Measurements from ENCODE around the gene PRTFDC1.
"Not testable (repeated sequence)": the region's sequence is repeated elsewhere in the genome, so short reads cannot be mapped to it uniquely, and the experiment has no call there.

DNA sequence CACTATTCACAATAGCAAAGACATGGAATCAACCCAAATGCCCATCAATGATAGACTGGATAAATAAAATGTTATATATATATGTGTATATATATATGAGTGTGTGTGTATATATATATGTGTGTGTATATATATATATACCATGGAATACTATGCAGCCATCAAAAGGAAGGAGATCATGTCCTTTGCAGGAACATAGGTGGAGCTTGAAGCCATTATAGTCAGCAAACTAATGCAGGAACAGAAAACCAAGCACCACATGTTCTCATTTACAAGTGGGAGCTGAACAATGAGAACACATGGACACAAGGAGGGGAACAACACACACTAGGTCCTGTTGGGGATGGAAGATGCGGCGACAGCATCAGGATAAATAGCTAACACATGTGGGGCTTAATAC is 32.2 kb downstream of the PRTFDC1 start:
- TF ChIP-seq CTCF (conservative IDR thresholded peaks at IDR 0.05 in 1 of 2, IDR thresholded peaks at IDR 0.05 in 1 of 2; ENCODE audit: low read depth in 1 of 2, low read length in 2 of 2); EZH2 (IDR thresholded peaks at IDR 0.05; ENCODE audit: low read length, missing control alignments): not testable (repeated sequence)
